Endothelial cell of hepatic sinusoid (primary cell): ENCODE measurements around the gene PRRC2C.
"Not testable (repeated sequence)": the region's sequence is repeated elsewhere in the genome, so short reads cannot be mapped to it uniquely, and the experiment has no call there.

ENCODE experiments used
- in situ Hi-C: cut with HindIII; loops from 2 replicates; pipeline ENCODE4 v1.10.0; 2017; ENCODE audit warnings: low sequenced_read_pairs

PRRC2C gene

GRCh38 chr1:171581766-171582165 is 96.4 kb downstream of the PRRC2C start:
- in situ Hi-C loops, result no loop called here

- in situ Hi-C loops, result no loop called here
Measured at GRCh38 chr1:171582589-171582988, 97.3 kb downstream of the PRRC2C start.

GRCh38 chr1:171583591-171584201 is 98.4 kb downstream of the PRRC2C start:
- in situ Hi-C loops, result no loop called here

- in situ Hi-C loops, result no loop called here
Measured at GRCh38 chr1:171585715-171586114, 100.4 kb downstream of the PRRC2C start.

- in situ Hi-C loops, result no loop called here
Measured at GRCh38 chr1:171588230-171588629, 102.9 kb downstream of the PRRC2C start.

- in situ Hi-C loops, result no loop called here
Measured at GRCh38 chr1:171590022-171590421, 104.7 kb downstream of the PRRC2C start.

GRCh38 chr1:171595324-171595723 is 110.0 kb downstream of the PRRC2C start:
- in situ Hi-C loops, result no loop called here

GRCh38 chr1:171596119-171596518 is 110.8 kb downstream of the PRRC2C start:
- in situ Hi-C loops, result no loop called here

GRCh38 chr1:171596705-171597104 is 111.4 kb downstream of the PRRC2C start:
- in situ Hi-C loops, result no loop called here

GRCh38 chr1:171597203-171597602 is 111.9 kb downstream of the PRRC2C start:
- in situ Hi-C loops, result no loop called here

- in situ Hi-C loops, result not testable (repeated sequence)
Measured at GRCh38 chr1:171600310-171600709, 115.0 kb downstream of the PRRC2C start.

GRCh38 chr1:171600862-171601261 is 115.5 kb downstream of the PRRC2C start:
- in situ Hi-C loops, result no loop called here

- in situ Hi-C loops, result not testable (repeated sequence)
Measured at GRCh38 chr1:171603042-171603441, 117.7 kb downstream of the PRRC2C start.

- in situ Hi-C loops, result no loop called here
Measured at GRCh38 chr1:171606402-171606941, 121.1 kb downstream of the PRRC2C start.

- in situ Hi-C loops, result no loop called here
Measured at GRCh38 chr1:171610385-171610784, 125.1 kb downstream of the PRRC2C start.

- in situ Hi-C loops, result no loop called here
Measured at GRCh38 chr1:171611306-171611705, 126.0 kb downstream of the PRRC2C start.

- in situ Hi-C loops, result no loop called here
Measured at GRCh38 chr1:171613282-171613681, 128.0 kb downstream of the PRRC2C start.

- in situ Hi-C loops, result not testable (repeated sequence)
Measured at GRCh38 chr1:171615122-171615906, 130.0 kb downstream of the PRRC2C start.

- in situ Hi-C loops, result no loop called here
Measured at GRCh38 chr1:171616586-171616985, 131.3 kb downstream of the PRRC2C start.

GRCh38 chr1:171622152-171622462 is 136.8 kb downstream of the PRRC2C start, which contains the start of gene MYOCOS:
MYOCOS (plus strand) TSS chr1:171622243; CDS start chr1:171623884, 1,641 bp downstream.
- in situ Hi-C loops, result no loop called here

- in situ Hi-C loops, result no loop called here
Measured at GRCh38 chr1:171623651-171624331, 138.5 kb downstream of the PRRC2C start.

- in situ Hi-C loops, result loop anchor here (25.0 kb wide), 1 partner anchor 337 kb away; no protein-coding TSS in a partner anchor
Measured at GRCh38 chr1:171625225-171625624, 139.9 kb downstream of the PRRC2C start.
